HG02840 (cell line): ENCODE results near the gene ZNF334.

Source experiments
- ATAC-seq: cut with Tn5 transposase; IDR thresholded peaks from one replicate; pipeline ENCODE4 v1.9.1; 2021; ENCODE audit warnings: mild to moderate bottlenecking, moderate library complexity, moderate number of reproducible peaks; ENCODE audit not compliant: unreplicated experiment, low FRiP score

ZNF334 gene

GRCh38 chr20:46491354-46491753 is 22.0 kb downstream of the ZNF334 start:
- no peak for ATAC-seq

- ATAC-seq, result no peak
Observed at GRCh38 chr20:46488451-46488850, 24.9 kb downstream of the ZNF334 start.

- ATAC-seq, result no peak
Observed at GRCh38 chr20:46487628-46488027, 25.7 kb downstream of the ZNF334 start.

GRCh38 chr20:46485431-46485830 is 27.9 kb downstream of the ZNF334 start:
- no peak for ATAC-seq

- no peak for ATAC-seq
Observed at GRCh38 chr20:46484954-46485353, 28.4 kb downstream of the ZNF334 start.

GRCh38 chr20:46483879-46484278 is 29.5 kb downstream of the ZNF334 start:
- ATAC-seq, result no peak

- no peak for ATAC-seq
Observed at GRCh38 chr20:46482864-46483263, 30.5 kb downstream of the ZNF334 start.

GRCh38 chr20:46477640-46478039 is 35.7 kb downstream of the ZNF334 start:
- ATAC-seq, result no peak

GRCh38 chr20:46477225-46477624 is 36.1 kb downstream of the ZNF334 start:
- no peak for ATAC-seq

- no peak for ATAC-seq
Observed at GRCh38 chr20:46468508-46468907, 44.9 kb downstream of the ZNF334 start.

- ATAC-seq, result no peak
Observed at GRCh38 chr20:46464451-46464850, 48.9 kb downstream of the ZNF334 start.

GRCh38 chr20:46463852-46464251 is 49.5 kb downstream of the ZNF334 start:
- no peak for ATAC-seq

- no peak for ATAC-seq
Observed at GRCh38 chr20:46461808-46462207, 51.6 kb downstream of the ZNF334 start.

GRCh38 chr20:46458866-46459750 is 54.3 kb downstream of the ZNF334 start:
- no peak for ATAC-seq

- ATAC-seq, result no peak
Observed at GRCh38 chr20:46456255-46457028, 56.9 kb downstream of the ZNF334 start.

GRCh38 chr20:46455729-46456128 is 57.6 kb downstream of the ZNF334 start:
- no peak for ATAC-seq
